ENCODE data around the gene COQ5. TPM values are rescaled to one million over a fixed set of nuclear protein-coding genes. Genes with fewer than 3 reads are reported as not detected.

Gene COQ5
- total RNA-seq, 4 donors from 2014 or later: 17.9 to 33.3 (median 32.8) TPM

DNA sequence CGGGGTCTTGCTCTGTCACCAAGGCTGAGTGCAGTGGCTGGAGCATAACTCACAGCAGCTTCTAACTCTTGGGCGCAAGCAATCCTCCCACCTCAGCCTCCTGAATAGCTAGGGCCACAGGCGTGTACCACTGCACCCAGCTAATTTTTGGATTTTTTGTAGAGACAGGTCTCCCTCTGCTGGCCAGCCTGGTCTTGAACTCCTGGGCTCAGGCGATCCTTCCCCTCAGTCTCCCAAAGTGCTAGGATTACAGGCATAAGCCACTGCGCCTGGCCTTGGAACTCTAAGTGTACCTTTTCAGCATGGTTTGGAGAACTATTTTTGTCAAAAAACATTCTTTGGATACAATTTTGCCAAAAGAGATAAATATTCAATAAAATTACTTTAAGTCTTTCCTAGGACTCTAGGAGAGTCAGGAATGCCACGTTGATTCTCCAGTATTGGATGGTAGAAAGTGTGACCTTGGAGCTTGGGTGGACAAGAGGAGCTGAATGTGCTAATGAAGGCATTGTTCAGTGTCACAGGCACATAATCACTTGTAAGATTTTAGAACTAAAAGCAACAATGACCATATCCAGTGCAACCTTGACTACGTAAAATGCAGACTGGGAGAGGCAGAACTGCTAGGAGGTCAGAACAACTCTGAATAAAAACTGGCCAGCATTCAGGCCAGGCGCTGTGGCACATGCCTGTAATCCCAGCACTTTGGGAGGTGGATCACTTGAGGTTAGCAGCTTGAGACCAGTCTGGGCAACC, 62.2 kb downstream of the COQ5 start:
- Histone ChIP-seq H3K36me3 (peaks cover 36 to 37% of the 10 kb centered on the region in 2 donors), H3K27me3 (no peaks in the 10 kb centered on the region), H3K9me3 (no peaks in the 10 kb centered on the region), H3K4me1 (peaks cover 11 to 12% of the 10 kb centered on the region in 2 donors), H3K4me3 (replicated peaks in 1 of 3) (no peak overlapping the region), H3K27ac (no peak overlapping the region)
- peak; percentile 20 for DNase-seq
- 74 to 77% methylated on average over 8 of the region's 8 CpGs for WGBS, 2 donors
- intact Hi-C loops (cut with DNase I): no loop called here
- no peak for TF ChIP-seq POLR2A (IDR thresholded peaks at IDR 0.05)
- TF ChIP-seq, protein P1, sequence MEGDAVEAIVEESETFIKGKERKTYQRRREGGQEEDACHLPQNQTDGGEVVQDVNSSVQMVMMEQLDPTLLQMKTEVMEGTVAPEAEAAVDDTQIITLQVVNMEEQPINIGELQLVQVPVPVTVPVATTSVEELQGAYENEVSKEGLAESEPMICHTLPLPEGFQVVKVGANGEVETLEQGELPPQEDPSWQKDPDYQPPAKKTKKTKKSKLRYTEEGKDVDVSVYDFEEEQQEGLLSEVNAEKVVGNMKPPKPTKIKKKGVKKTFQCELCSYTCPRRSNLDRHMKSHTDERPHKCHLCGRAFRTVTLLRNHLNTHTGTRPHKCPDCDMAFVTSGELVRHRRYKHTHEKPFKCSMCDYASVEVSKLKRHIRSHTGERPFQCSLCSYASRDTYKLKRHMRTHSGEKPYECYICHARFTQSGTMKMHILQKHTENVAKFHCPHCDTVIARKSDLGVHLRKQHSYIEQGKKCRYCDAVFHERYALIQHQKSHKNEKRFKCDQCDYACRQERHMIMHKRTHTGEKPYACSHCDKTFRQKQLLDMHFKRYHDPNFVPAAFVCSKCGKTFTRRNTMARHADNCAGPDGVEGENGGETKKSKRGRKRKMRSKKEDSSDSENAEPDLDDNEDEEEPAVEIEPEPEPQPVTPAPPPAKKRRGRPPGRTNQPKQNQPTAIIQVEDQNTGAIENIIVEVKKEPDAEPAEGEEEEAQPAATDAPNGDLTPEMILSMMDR (IDR thresholded peaks at IDR 0.05): peak in 3 of 6 experiments; percentile 23 to 46 (median 25)

DNA sequence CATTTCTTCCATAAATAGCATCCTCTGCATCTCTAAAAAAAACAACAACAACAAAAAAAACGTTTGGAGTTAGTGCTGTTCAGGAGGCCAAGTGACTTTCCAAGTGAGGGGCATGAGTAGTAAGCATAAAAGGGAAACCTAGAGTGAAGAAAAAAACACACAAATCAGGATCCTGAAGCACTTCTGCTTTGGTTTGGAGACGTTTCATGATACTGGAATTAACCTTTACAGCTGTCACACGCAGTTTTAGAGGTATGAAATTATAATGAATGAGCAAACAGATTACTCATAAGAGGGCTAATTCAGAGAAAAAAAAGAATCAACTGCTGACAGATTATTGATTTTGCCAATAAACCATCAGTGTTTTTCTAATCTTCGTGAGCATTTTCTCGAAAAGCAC, 63.2 kb downstream of the COQ5 start:
- H3K4me1 ChIP-seq: peaks cover 11 to 12% of the 10 kb centered on the region in 2 donors
- peaks cover 43 to 45% of the 10 kb centered on the region in 2 donors for H3K36me3 ChIP-seq
- no peaks in the 10 kb centered on the region for H3K9me3 ChIP-seq
- H3K4me3 ChIP-seq (replicated peaks in 1 of 3): no peak overlapping the region
- no peak overlapping the region for H3K27ac ChIP-seq
- intact Hi-C loops (cut with DNase I): no loop called here
- 56 to 60% methylated on average over 5 of the region's 5 CpGs for WGBS, 2 donors
- H3K27me3 ChIP-seq: no peaks in the 10 kb centered on the region
- DNase-seq: no peak
- TF ChIP-seq, protein P1 (IDR thresholded peaks at IDR 0.05): no peak
- TF ChIP-seq POLR2A (IDR thresholded peaks at IDR 0.05): no peak

DNA sequence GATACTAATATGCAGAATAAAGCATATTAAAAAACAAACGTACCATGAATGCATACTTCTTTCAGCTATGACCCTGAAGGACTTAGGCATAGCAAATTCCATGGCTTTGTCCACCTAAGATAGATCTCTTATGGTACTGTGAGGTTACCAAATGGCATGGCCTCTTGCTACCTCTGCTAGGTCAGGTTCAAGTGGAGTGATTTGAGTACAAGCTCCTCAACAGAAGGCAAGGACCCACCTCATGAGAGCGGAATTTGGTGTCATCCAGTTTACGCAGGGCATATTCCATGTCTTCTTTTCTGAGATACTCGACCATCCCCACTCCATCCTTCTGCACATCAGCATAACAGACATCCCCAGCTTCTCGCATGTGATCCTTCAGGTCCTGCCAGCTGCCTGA, 65.2 kb downstream of the COQ5 start:
- Histone ChIP-seq H3K27me3 (no peaks in the 10 kb centered on the region), H3K4me1 (peaks cover 5 to 6% of the 10 kb centered on the region in 2 donors), H3K9me3 (no peaks in the 10 kb centered on the region), H3K36me3 (peaks cover 61 to 62% of the 10 kb centered on the region in 2 donors), H3K4me3 (replicated peaks in 1 of 3) (no peak overlapping the region), H3K27ac (no peak overlapping the region)
- 88 to 95% methylated on average over 5 of the region's 5 CpGs for WGBS, 2 donors
- intact Hi-C loops (cut with DNase I): no loop called here
- no peak for DNase-seq
- TF ChIP-seq, protein P1 (IDR thresholded peaks at IDR 0.05): no peak
- no peak for TF ChIP-seq POLR2A (IDR thresholded peaks at IDR 0.05)

DNA sequence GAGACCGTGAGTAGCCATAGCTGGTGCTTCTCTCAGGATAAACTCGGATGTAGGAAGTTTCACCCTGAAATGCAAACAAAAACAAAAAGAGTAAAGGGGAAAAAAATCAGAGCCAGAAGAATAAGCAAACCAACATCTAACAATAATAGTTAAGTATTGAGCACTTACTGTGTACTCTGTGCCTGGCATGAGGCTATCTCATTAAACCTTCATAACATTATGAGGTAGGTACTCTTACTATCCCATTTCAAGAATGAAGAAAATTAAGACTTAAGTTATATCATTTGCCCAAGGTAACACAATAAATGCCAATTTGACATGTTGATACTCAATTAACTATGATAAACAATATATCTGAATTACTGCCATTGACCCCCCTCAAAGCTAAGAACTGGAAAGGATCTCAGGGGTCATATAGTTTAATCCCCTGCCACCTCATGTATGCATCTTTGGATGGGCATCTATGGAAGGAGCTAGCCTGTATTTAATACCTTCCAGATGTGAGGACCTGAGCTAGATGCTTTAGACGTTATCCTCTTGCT, 66.8 kb downstream of the COQ5 start:
- no peaks in the 10 kb centered on the region for H3K9me3 ChIP-seq
- whole genome bisulfite sequencing, 2 donors: 86 to 87% methylated on average over 3 of the region's 3 CpGs
- intact Hi-C loops (cut with DNase I): no loop called here
- H3K36me3 ChIP-seq: peaks cover 65 to 72% of the 10 kb centered on the region in 2 donors
- H3K4me1 ChIP-seq: peaks cover 0 to 3% of the 10 kb centered on the region in 2 donors
- no peak for DNase-seq
- TF ChIP-seq POLR2A (IDR thresholded peaks at IDR 0.05): no peak
- TF ChIP-seq, protein P1 (IDR thresholded peaks at IDR 0.05): no peak
- H3K27me3 ChIP-seq: no peaks in the 10 kb centered on the region
- no peak overlapping the region for H3K4me3 ChIP-seq (replicated peaks in 1 of 3)
- H3K27ac ChIP-seq: no peak overlapping the region

DNA sequence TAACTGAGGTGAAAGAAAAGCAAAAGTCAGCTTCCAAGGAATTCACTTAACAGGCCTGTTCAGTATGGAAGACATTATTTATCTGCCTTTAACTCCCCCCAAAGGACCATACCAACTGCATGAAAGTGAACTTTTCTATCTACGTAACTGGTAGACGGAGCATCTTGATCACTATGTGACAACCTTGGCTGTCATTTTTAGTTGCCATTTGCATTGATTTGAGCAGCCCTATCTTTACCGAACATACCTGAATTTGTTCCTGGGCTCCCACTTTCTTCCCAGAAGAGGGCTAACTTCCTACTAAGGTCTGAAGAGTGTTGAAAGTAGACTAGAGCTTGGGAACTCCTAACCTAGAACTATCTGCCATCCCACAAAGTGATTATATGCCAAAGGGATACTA, 68.8 kb downstream of the COQ5 start:
- Histone ChIP-seq H3K27ac (no peak overlapping the region), H3K36me3 (peaks cover 69 to 70% of the 10 kb centered on the region in 2 donors), H3K4me3 (replicated peaks in 1 of 3) (no peak overlapping the region), H3K27me3 (no peaks in the 10 kb centered on the region), H3K4me1 (no peaks in the 10 kb centered on the region), H3K9me3 (no peaks in the 10 kb centered on the region)
- intact Hi-C loops (cut with DNase I): no loop called here
- no peak for DNase-seq
- 94 to 98% methylated on average over 3 of the region's 3 CpGs for WGBS, 2 donors
- TF ChIP-seq POLR2A (IDR thresholded peaks at IDR 0.05): no peak
- TF ChIP-seq, protein P1 (IDR thresholded peaks at IDR 0.05): no peak
